ENCODE data around the gene CALCB.

GRCh38 chr11:15118431-15118830 is 45.0 kb downstream of the CALCB start:
- TF ChIP-seq CTCF (IDR thresholded peaks at IDR 0.05) (no peak), POLR2A (IDR thresholded peaks at IDR 0.05) (no peak)
